ENCODE data around the gene RPL18.
"Not testable (repeated sequence)": the region's sequence is repeated elsewhere in the genome, so short reads cannot be mapped to it uniquely, and the experiment has no call there.

The RPL18 gene

GRCh38 chr19:48618916-48619691 is at the start of gene RPL18, which contains the start of gene SPHK2:
Gene RPL18, minus strand, starts transcription at chr19:48619178. Its CDS starts 35 bp downstream, at chr19:48619143.
Gene SPHK2, plus strand, starts transcription at chr19:48619506. Its CDS starts 1,009 bp downstream, at chr19:48620515.
- DNase-seq = peak; percentile 99

GRCh38 chr19:48668761-48669160 is 49.8 kb upstream of the RPL18 start:
- DNase-seq = no peak

DNA sequence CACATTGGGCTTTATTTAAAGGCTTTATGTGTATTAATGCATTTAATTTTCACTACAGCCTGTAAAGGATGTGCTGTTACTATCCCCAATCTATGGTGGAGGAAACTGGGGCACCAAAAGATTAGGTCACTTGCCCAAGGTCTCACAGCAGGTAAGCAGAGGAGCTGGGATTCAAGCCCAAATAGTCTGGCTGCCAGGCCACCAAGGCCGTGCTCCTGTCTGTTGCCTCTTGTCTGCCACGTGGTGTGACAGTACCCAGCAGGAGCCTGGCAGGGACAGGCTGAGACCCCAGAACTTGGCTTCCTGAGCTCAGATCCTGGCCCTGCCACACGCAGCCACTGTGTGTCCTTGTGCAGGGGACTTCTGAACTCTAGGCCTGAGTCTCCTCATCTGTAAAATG is 49.4 kb upstream of the RPL18 start:
- DNase-seq = no peak

DNA sequence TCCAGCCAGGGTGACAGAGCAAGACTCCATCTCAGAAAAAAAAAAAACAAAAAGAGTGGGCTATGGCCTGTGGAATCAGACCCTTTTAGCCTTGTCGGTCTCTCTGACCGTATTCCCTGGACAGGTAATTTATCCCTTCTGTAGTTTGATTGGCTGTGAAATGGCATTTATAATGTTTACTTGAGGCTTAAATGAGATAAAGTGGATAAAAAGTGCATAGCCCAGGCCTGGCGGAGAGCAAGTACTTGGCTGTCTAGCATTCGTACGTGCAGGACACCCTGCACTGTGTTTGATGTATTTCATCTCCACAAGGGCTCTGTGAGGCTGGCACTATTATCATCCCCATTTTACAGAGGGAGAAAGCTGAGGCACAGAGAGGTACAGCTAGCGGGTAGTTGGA is 46.8 kb upstream of the RPL18 start:
- no peak for DNase-seq

DNA sequence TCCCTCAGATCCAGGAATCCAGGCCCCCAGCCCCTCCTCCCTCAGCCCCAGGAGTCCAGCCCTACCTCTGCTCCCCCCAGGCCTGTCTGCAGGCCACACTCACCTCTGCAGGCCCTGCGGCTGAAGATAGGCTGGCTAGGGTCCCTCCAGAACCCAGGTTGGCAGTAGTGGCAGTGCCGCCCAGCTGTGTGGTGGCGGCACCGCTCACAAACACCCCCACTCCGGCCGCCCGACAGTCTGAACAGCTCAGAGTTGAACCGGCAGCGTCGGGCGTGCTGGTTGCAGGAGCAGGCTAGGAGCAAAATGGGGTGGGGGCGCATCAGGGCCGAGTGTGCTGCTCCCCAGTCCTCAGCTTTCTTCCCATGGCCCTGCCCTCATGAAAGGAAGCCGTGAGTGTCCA is 45.5 kb upstream of the RPL18 start:
- no peak for DNase-seq

DNA sequence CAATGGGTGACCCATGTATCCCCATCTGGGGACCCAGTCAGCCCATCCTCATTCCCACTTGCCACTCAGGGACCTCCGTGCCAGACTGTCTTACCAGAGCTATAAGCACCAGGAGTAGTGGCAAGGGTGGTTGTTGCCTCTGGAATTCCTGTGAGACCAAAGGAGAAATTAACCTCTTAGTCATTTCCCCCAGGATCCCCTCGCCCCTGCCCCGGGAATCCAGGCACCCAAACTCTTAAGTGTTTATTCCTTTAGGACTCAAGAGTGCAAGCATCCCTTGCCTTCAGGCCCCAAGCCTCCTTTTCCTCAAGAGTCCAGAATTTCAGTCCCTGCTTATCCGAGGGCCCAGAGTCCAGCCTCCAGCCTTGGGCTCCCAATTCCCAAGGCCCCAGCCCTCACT is 44.7 kb upstream of the RPL18 start:
- DNase-seq = no peak

DNA sequence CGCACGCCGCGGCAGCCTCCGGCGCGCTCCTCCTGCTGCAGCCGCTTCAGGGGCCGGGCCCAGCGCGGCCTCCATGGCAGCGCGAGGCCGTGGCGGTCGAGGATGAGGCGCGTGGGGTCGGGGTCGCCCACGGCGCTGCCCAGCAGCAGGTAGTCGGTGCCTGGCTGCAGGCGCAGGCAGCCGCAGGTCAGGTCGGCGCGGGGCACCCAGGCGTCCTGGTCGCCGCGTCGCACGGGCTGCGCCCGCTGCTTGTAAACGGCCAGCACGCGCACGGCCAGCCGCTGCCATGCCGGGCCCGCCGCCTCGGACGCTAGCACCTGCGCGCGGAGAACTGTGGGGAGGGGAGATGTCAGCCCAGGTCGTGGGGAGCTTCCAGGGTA is 42.7 kb upstream of the RPL18 start:
- DNase-seq = no peak

- peak; percentile 54 for DNase-seq
These were observed 42.1 kb upstream of the RPL18 start for GRCh38 chr19:48660852-48661710.

DNA sequence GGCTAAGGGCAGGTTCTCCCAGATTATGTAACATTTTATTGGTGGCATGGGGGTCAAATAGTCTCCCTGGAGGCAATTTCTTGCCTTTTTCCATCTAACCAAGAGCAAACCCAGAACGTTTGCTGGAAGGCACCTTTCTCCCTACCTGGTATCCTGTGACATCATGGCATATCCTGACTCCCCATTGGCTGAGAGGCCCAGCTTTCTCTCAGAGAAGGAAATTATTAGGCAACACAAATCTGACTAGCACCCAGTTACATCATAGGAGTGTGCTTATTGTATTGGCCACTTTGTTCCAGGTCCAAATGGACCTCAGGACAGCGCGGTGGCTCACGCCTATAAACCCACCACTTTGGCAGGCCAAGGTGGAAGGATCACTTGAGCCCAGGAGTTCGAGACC is 40.8 kb upstream of the RPL18 start:
- DNase-seq = no peak

DNA sequence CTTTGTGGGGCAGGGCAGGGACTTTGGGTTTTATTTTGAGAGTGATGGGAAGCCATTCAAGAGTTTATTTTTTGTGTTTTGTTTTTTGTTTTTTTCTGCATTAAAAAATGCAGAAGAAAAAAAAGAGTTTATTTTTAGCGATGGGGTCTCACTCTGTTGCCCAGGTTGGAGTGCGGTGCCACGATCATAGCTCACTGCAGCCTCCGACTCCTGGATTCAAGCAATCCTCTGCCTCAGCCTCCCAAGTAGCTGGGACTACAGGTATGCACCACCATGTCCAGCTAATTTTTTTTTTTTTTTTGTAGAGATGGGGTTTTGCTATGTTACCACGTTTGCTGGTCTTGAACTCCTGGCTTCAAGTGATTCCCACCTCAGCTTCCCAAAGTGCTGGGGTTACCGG is 39.5 kb upstream of the RPL18 start:
- DNase-seq = no peak

DNA sequence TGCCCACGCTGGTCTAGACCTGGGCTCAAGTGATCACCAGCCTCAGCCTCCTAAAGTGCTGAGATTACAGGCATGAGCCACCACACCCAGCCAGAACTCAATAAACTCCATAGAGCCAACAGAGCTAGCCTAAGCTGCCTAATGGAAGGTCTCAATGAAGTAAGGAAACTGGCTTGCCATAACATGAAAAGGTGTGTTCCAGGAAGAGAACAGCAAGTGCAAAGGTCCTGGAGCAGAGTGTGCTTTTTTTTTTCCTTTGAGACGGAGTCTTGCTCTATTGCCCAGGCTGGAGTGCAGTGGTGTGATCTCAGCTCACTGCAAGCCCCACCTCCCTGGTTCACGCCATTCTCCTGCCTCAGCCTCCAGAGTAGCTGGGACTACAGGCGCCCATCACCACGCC is 38.9 kb upstream of the RPL18 start:
- DNase-seq = not testable (repeated sequence)

DNA sequence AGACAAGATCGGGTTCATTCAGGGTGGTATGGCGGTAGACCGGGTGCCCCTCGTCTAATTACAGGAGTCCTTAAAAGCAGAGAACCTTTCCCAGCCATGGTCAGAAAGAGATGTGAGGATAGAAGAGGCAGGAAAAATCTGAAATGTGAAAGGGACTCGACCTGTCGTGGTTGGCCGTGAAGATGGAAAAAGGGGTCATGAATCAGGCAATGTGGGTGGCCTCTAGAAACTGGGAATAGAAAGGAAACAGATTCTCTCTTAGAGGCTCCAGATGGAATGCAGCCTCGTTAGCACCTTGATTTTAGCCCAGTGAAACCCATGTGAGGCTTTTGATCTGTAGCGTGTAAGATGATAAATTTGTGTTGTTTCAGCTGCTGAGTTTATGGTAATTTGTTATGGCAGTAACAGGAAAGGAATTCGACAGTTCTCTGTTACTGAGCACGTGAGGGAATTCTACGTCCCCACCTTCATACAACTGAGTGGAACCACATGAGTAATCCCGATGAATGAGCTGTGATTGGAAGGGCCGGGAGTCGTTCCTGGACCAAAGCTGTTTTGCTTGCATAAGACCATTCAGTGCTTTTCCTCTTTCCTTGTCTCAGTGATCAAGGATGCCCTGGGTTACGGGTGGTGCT is 38.0 kb upstream of the RPL18 start:
- no peak for DNase-seq

- DNase-seq = no peak
These were observed 35.5 kb upstream of the RPL18 start for GRCh38 chr19:48654299-48655059.

DNA sequence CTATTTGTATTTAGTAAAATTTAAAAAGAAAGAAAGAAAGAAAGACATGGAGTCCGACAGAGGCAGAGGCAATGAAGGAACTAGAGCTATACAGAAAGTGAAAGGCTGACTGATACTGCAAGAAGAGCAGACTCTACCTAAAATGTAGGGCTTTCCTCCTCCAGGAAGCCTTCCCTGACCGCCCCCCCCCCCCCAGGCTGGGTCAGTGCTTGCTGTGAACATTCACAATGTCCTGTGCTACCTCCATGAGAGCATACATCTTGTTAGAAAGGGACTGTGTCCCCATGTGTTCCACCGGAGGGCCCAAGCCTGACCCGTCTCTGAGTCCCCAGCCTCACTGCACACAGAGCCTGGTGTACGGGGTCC is 32.7 kb upstream of the RPL18 start:
- DNase-seq = no peak

- DNase-seq = no peak
These were observed 32.1 kb upstream of the RPL18 start for GRCh38 chr19:48650974-48651682.

DNA sequence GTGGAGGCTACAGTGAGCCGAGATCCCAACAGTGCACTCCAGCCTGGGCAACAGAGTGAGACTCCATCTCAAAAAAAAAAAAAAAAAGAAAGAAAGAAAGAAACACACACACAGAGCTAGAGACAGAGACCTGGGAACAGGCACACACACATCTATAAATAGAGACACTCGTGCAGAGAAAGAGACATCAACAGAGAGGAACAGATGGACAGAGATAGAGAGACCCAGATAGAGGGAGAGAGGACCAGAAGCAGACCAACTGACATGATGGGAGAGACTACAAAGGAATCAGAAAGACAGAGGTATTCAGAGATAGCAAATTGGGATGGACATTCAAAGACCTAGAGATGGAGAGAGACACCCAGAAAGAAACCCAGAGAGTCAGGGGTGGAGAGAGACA is 29.2 kb upstream of the RPL18 start:
- DNase-seq = no peak

DNA sequence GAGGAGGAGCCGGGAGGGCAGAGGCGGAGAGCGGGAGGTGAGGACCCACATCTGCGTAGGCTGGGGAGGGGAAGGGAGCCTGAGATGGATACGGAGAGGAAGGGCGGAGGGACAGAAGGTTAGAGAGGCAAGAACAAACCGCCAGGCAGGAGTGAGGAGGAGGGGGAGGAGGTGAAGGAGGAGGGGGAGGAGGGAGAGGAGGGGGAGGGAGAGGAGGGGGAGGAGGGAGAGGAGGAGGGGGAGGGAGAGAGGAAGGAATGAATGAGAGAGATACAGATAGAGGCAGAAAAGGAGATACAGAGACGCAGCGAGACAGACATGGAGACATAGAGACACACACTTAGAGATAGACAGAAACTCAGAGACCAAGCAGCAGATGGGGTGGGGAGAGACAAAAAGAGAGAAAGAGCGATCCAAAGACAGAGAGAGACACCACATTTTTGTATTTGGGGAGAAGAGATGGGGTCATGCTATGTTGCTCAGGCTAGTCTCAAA is 27.8 kb upstream of the RPL18 start:
- no peak for DNase-seq

- peak; percentile 92 for DNase-seq
These were observed 27.2 kb upstream of the RPL18 start, which contains the start of gene CA11 for GRCh38 chr19:48646001-48646721. Gene CA11, minus strand, starts transcription at chr19:48646187. Its CDS starts 555 bp downstream, at chr19:48645632.

- no peak for DNase-seq
These were observed 26.6 kb upstream of the RPL18 start for GRCh38 chr19:48645620-48646000.

GRCh38 chr19:48644839-48645619 is 26.1 kb upstream of the RPL18 start:
- peak; percentile 73 for DNase-seq
